ENCODE data around the gene RASSF10. TPM values are rescaled to one million over a fixed set of nuclear protein-coding genes. Genes with fewer than 3 reads are reported as not detected.

Gene RASSF10
- total and polyA plus RNA-seq, 11 donors = 0.07 to 0.85 (median 0.29) TPM

DNA sequence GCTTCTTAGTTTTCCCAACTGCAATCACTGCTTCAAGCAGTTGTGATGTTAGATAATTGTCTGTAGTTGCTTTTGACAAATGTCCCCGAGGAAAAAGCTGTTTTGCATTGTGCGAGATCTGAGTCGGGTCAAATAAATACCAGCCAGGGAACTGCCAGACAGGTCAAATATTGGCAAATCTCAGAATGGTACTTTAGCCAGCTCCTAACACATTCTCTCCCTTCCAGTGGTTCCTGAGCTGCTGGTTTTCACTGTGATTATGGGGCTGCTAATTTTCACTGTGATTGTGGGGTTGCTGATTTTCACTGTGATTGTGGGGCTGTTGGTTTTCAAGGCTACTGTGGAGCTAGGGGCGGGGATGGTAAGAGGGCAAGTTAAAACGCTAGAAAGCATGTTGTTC is 14.3 kb downstream of the RASSF10 start:
- Histone ChIP-seq H3K9me3 (no peaks in the 10 kb centered on the region), H3K36me3 (no peaks in the 10 kb centered on the region), H3K4me3 (no peak overlapping the region), H3K27me3 (peaks cover 0 to 16% (median 0%) of the 10 kb centered on the region in 9 donors), H3K27ac (no peak overlapping the region), H3K4me1 (no peaks in the 10 kb centered on the region)
- intact Hi-C loops (cut with DNase I) = no loop called here
- 73 to 81% (median 76%) methylated on average over 5 of the region's 5 CpGs for WGBS, 4 donors
- ATAC-seq = no peak
- DNase-seq = no peak
- no peak for TF ChIP-seq POLR2A (IDR thresholded peaks at IDR 0.05)
- TF ChIP-seq CTCF (IDR thresholded peaks at IDR 0.05) = no peak

DNA sequence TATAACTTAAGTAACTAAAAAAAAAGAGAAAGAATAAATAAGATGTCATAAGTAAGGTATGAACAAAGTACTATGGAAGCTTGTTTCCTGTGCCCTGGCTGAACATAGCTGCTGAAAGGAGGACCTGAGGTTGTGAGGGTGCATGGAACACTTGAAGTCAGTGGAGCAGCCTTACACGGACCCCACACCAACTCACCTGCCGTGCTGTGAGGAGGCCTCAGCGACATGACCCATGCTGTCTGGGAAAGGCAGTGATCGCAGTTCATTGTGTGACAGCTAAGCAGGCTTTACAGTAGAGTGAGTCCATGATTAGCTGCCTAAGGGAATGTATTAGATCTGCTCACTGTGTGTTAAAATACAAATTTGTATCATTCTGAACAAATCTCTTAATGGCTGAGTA is 17.6 kb downstream of the RASSF10 start:
- Histone ChIP-seq H3K27ac (no peak overlapping the region), H3K4me3 (no peak overlapping the region), H3K36me3 (no peaks in the 10 kb centered on the region), H3K27me3 (peaks cover 0 to 9% (median 0%) of the 10 kb centered on the region in 9 donors), H3K4me1 (peaks cover 0 to 19% (median 8%) of the 10 kb centered on the region in 12 donors), H3K9me3 (no peaks in the 10 kb centered on the region)
- no peak for TF ChIP-seq CTCF (IDR thresholded peaks at IDR 0.05)
- no peak for TF ChIP-seq POLR2A (IDR thresholded peaks at IDR 0.05)
- WGBS, 4 donors = 79 to 90% (median 84%) methylated on average over 4 of the region's 4 CpGs
- DNase-seq (no peak), ATAC-seq (no peak)
- intact Hi-C loops (cut with DNase I) = no loop called here

GRCh38 chr11:13028322-13028721 is 19.2 kb downstream of the RASSF10 start:
- 64 to 74% (median 71%) methylated on average over 3 of the region's 3 CpGs for WGBS, 4 donors
- no peak for DNase-seq
- no peak for TF ChIP-seq POLR2A (IDR thresholded peaks at IDR 0.05)
- no peak for TF ChIP-seq CTCF (IDR thresholded peaks at IDR 0.05)

GRCh38 chr11:13029872-13030271 is 20.8 kb downstream of the RASSF10 start:
- Histone ChIP-seq H3K27ac (no peak overlapping the region), H3K4me3 (no peak overlapping the region), H3K9me3 (no peaks in the 10 kb centered on the region), H3K27me3 (peaks cover 0 to 7% (median 0%) of the 10 kb centered on the region in 9 donors), H3K36me3 (no peaks in the 10 kb centered on the region), H3K4me1 (peaks cover 0 to 34% (median 8%) of the 10 kb centered on the region in 12 donors)
- TF ChIP-seq CTCF (IDR thresholded peaks at IDR 0.05) = no peak
- no peak for TF ChIP-seq POLR2A (IDR thresholded peaks at IDR 0.05)
- intact Hi-C loops (cut with DNase I) = loop anchor here in 2 of 10 donors (5.0 kb wide), 2 partner anchors 72 to 82 kb away; no protein-coding TSS in a partner anchor
- DNase-seq (no peak), ATAC-seq (no peak)
- WGBS, 4 donors = 93 to 95% (median 94%) methylated on average over 3 of the region's 3 CpGs

More at GRCh38 chr11:13028322-13028721, 19.2 kb downstream of the RASSF10 start:
- no peak for ATAC-seq
- Histone ChIP-seq H3K4me3 (no peak overlapping the region), H3K9me3 (no peaks in the 10 kb centered on the region), H3K36me3 (no peaks in the 10 kb centered on the region), H3K4me1 (peaks cover 0 to 30% (median 8%) of the 10 kb centered on the region in 12 donors), H3K27me3 (peaks cover 0 to 7% (median 0%) of the 10 kb centered on the region in 9 donors), H3K27ac (no peak overlapping the region)
- intact Hi-C loops (cut with DNase I) = no loop called here
